WTC11 (cell line): ENCODE data around the gene LSR. TPM values are rescaled to one million over a fixed set of nuclear protein-coding genes. Genes with fewer than 3 reads are reported as not detected.
A peak's percentile ranks its signal among the peaks of the same experiment; 100 is the strongest.

Experiments
- ATAC-seq: fragments of 200-7000 bp; cut with Tn5 transposase; 2 replicates; pipeline ENCODE4 v1.10.0; 2021; ENCODE audit warnings: mild to moderate bottlenecking, moderate library complexity
- CTCF ChIA-PET: fragments of 300-600 bp; sonication (Branson Sonifier 250); formaldehyde crosslinking; loops from one replicate; lab custom pipeline; 2021; ENCODE audit warnings: antibody characterized with exemption; lab: Charles Lee
- POLR2A ChIA-PET: fragments of 350-600 bp; sonication (Branson Sonifier 250); formaldehyde crosslinking; loops from one replicate; lab custom pipeline; 2021; ENCODE audit warnings: antibody characterized with exemption; lab: Charles Lee
- DNase-seq: peaks from one replicate; pipeline ENCODE4 v3.0.0; 2021; ENCODE audit warnings: low spot score
- H3K27ac Mint-ChIP-seq: 2 replicates; pipeline ENCODE4 v1.8.0; 2021; ENCODE audit warnings: mixed read lengths
- H3K27me3 Mint-ChIP-seq: 2 replicates; pipeline ENCODE4 v1.8.0; 2021; ENCODE audit warnings: low read depth, mild to moderate bottlenecking, moderate library complexity, mixed read lengths
- H3K36me3 Mint-ChIP-seq: 2 replicates; pipeline ENCODE4 v1.8.0; 2021; ENCODE audit warnings: mixed read lengths
- H3K4me1 Mint-ChIP-seq: 2 replicates; pipeline ENCODE4 v1.8.0; 2022; ENCODE audit warnings: mixed read lengths
- H3K4me3 Mint-ChIP-seq: 2 replicates; pipeline ENCODE4 v1.8.0; 2021; ENCODE audit warnings: mild to moderate bottlenecking, moderate library complexity, mixed read lengths
- H3K9me3 Mint-ChIP-seq: 2 replicates; pipeline ENCODE4 v1.8.0; 2021; ENCODE audit warnings: mixed read lengths
- AFF4 ChIP-seq: sonication (generic); formaldehyde crosslinking; IDR thresholded peaks from 2 replicates; pipeline ENCODE4 v1.8.1; 2023; ENCODE audit warnings: mild to moderate bottlenecking, missing genetic modification reagents, borderline replicate concordance
- ARID4B ChIP-seq: sonication (generic); formaldehyde crosslinking; IDR thresholded peaks from 2 replicates; pipeline ENCODE4 v1.8.0; 2023; ENCODE audit warnings: missing genetic modification reagents, mild to moderate bottlenecking, borderline replicate concordance
- CBFB ChIP-seq: sonication (generic); formaldehyde crosslinking; IDR thresholded peaks from 2 replicates; pipeline ENCODE4 v1.8.1; 2022; ENCODE audit warnings: mild to moderate bottlenecking, low read depth, missing genetic modification reagents
- E2F1 ChIP-seq: sonication (generic); formaldehyde crosslinking; IDR thresholded peaks from 2 replicates; pipeline ENCODE4 v1.8.0; 2022; ENCODE audit warnings: mild to moderate bottlenecking, missing genetic modification reagents
- ERG ChIP-seq: fragments of 250-450 bp; sonication (Bioruptor Pico); IDR thresholded peaks from 2 replicates; pipeline ENCODE4 v1.8.0; 2021; ENCODE audit warnings: mild to moderate bottlenecking
- FOXP1 ChIP-seq: sonication (generic); formaldehyde crosslinking; IDR thresholded peaks from 2 replicates; pipeline ENCODE4 v1.8.0; 2022; ENCODE audit warnings: missing genetic modification reagents, mild to moderate bottlenecking, moderate library complexity, borderline replicate concordance
- GRHL2 ChIP-seq: fragments of 250-450 bp; sonication (Bioruptor Pico); IDR thresholded peaks from 2 replicates; pipeline ENCODE4 v1.8.0; 2022; ENCODE audit warnings: mild to moderate bottlenecking, moderate library complexity; ENCODE audit not compliant: insufficient replicate concordance, severe bottlenecking
- GTF2I ChIP-seq: fragments of 250-450 bp; sonication (Bioruptor Pico); conservative IDR thresholded peaks from 2 replicates; pipeline ENCODE4 v1.4.0; 2021; ENCODE audit warnings: mild to moderate bottlenecking
- JAZF1 ChIP-seq: fragments of 250-450 bp; sonication (Bioruptor Pico); IDR thresholded peaks from 2 replicates; pipeline ENCODE4 v1.9.0; 2021; ENCODE audit warnings: moderate library complexity, mild to moderate bottlenecking, inconsistent platforms
- PREB ChIP-seq: sonication (generic); formaldehyde crosslinking; IDR thresholded peaks from 2 replicates; pipeline ENCODE4 v1.8.1; 2022; ENCODE audit warnings: mild to moderate bottlenecking, missing genetic modification reagents, moderate library complexity, borderline replicate concordance
- TEAD4 ChIP-seq: sonication (generic); formaldehyde crosslinking; IDR thresholded peaks from 2 replicates; pipeline ENCODE4 v1.8.0; 2022; ENCODE audit warnings: mild to moderate bottlenecking, missing genetic modification reagents
- TP53 ChIP-seq: sonication (generic); formaldehyde crosslinking; IDR thresholded peaks from 2 replicates; pipeline ENCODE4 v1.8.1; 2023; ENCODE audit warnings: mild to moderate bottlenecking, missing genetic modification reagents
- ZNF263 ChIP-seq: sonication (generic); formaldehyde crosslinking; IDR thresholded peaks from 2 replicates; pipeline ENCODE4 v1.8.1; 2022; ENCODE audit warnings: low read depth, mild to moderate bottlenecking, moderate library complexity, missing genetic modification reagents
- ZNF317 ChIP-seq: sonication (generic); formaldehyde crosslinking; IDR thresholded peaks from 2 replicates; pipeline ENCODE4 v1.8.1; 2023; ENCODE audit warnings: low read depth, mild to moderate bottlenecking, moderate library complexity, missing genetic modification reagents, borderline replicate concordance
- total RNA-seq: library from RNA; stranded (reverse); gene quantifications from 3 replicates; pipeline ENCODE4 v1.2.3, GENCODE V29; 2021

Gene LSR
- total RNA-seq, 1 experiment from 2014 or later, result 130 TPM

GRCh38 chr19:35254341-35255297, 5.8 kb downstream of the LSR start (continued):
- TF ChIP-seq AFF4 (no peak), ZNF317 (CRISPR knock-in tag) (no peak), TEAD4 (CRISPR knock-in tag) (no peak), JAZF1 (CRISPR knock-in tag) (no peak), FOXP1 (CRISPR knock-in tag) (no peak)

GRCh38 chr19:35256566-35256965, 7.8 kb downstream of the LSR start:
- ATAC-seq (no peak), DNase-seq (no peak)
- no peaks in the 10 kb centered on the region for H3K27me3 Mint-ChIP-seq
- no peak overlapping the region for H3K4me3 Mint-ChIP-seq
- H3K36me3 Mint-ChIP-seq, result peaks cover 51% of the 10 kb centered on the region
- 0 out of 2 replicates have a peak overlapping the region, but pooled peaks have one; percentile 21 for H3K27ac Mint-ChIP-seq
- POLR2A ChIA-PET, result interaction anchor here (0.6 kb wide), 1 partner anchor 113 kb away, joined by 3 read pairs; no protein-coding TSS in a partner anchor
- TF ChIP-seq GTF2I, result no peak
- TF ChIP-seq PREB (CRISPR knock-in tag), result no peak
- TF ChIP-seq E2F1 (CRISPR knock-in tag), result no peak
- TF ChIP-seq ZNF263, result no peak
- TF ChIP-seq ERG, result no peak
- no peak for TF ChIP-seq GRHL2
- TF ChIP-seq TP53, result no peak
- no peak for TF ChIP-seq CBFB
- TF ChIP-seq ARID4B, result no peak
- no peaks in the 10 kb centered on the region for H3K9me3 Mint-ChIP-seq
- H3K4me1 Mint-ChIP-seq, result peaks cover 11% of the 10 kb centered on the region
- CTCF ChIA-PET, result interaction anchor here (1.7 to 2.4 kb wide), 2 partner anchors 13 to 114 kb away, joined by 4 to 6 read pairs; partner anchors contain the start of gene USF2
